HepG2 (cell line): ENCODE measurements around the gene HPCAL1. TPM values are rescaled to one million over a fixed set of nuclear protein-coding genes. Genes with fewer than 3 reads are reported as not detected.

Experiments
- ADNP ChIP-seq: sonication (generic); formaldehyde crosslinking; IDR thresholded peaks from 2 replicates; pipeline ENCODE4 v1.4.0; 2020; ENCODE audit warnings: missing genetic modification reagents
- HIVEP1 ChIP-seq: sonication (generic); formaldehyde crosslinking; IDR thresholded peaks from 2 replicates; pipeline ENCODE4 v1.4.0; 2020; ENCODE audit warnings: mild to moderate bottlenecking, missing genetic modification reagents
- HOXA7 ChIP-seq: sonication (generic); formaldehyde crosslinking; IDR thresholded peaks from 2 replicates; pipeline ENCODE4 v1.8.1; 2022; ENCODE audit warnings: mild to moderate bottlenecking, missing genetic modification reagents, moderate library complexity
- MYNN ChIP-seq: sonication (generic); formaldehyde crosslinking; IDR thresholded peaks from 2 replicates; pipeline ENCODE4 v1.4.0; 2020; ENCODE audit warnings: mild to moderate bottlenecking, low read depth, missing genetic modification reagents
- PHF5A ChIP-seq: IDR thresholded peaks from one replicate; pipeline ENCODE4 v1.6.1; 2018; ENCODE audit warnings: low read depth, missing genetic modification reagents; ENCODE audit not compliant: unreplicated experiment
- ZBTB7A ChIP-seq: sonication (generic); formaldehyde crosslinking; IDR thresholded peaks from 2 replicates; pipeline ENCODE4 v1.8.0; 2022; ENCODE audit warnings: mild to moderate bottlenecking, missing genetic modification reagents
- ZNF251 ChIP-seq: sonication (generic); formaldehyde crosslinking; IDR thresholded peaks from 2 replicates; pipeline ENCODE4 v1.9.0; 2021; ENCODE audit warnings: mild to moderate bottlenecking, missing genetic modification reagents
- polyA plus RNA-seq, 8 experiments: library from polyadenylated mRNA; depleted of rRNA in 3 of 8; stranded (reverse) in 7 of 8; unstranded in 1 of 8; fragments of >200 nt; fragmentation: Illumina TruSeq in 4 of 8; extraction: Trizol in 4 of 8; gene quantifications; 2 replicates each; pipeline versions ENCODE4 v1.2.1 to v1.2.3, GENCODE V29; 2011 to 2016; ENCODE audit warnings: low read depth in 4 of 8, missing spikeins in 1 of 8, mixed read lengths in 1 of 8; ENCODE audit not compliant: insufficient read depth in 1 of 8
- total RNA-seq, 5 experiments: library from RNA; depleted of rRNA; stranded (reverse); fragments of >200 nt; fragmentation: Illumina TruSeq; extraction: Trizol; gene quantifications; 2 replicates each; pipeline ENCODE4 v1.2.3, GENCODE V29; 2016; ENCODE audit warnings: low read depth in 1 of 5
- TF ChIP-seq, protein P1 (sequence below): sonication (generic); formaldehyde crosslinking; IDR thresholded peaks from 2 replicates; pipeline ENCODE4 v1.4.0; 2020; ENCODE audit warnings: missing genetic modification reagents
- TF ChIP-seq, protein P2 (sequence below): sonication (generic); formaldehyde crosslinking; IDR thresholded peaks from 2 replicates; pipeline ENCODE4 v1.4.0; 2020; ENCODE audit warnings: missing genetic modification reagents
- TF ChIP-seq, protein P3 (sequence below): sonication (generic); formaldehyde crosslinking; IDR thresholded peaks from 2 replicates; pipeline ENCODE4 v1.8.0; 2022; ENCODE audit warnings: mild to moderate bottlenecking, missing genetic modification reagents, moderate library complexity
- TF ChIP-seq, protein P4 (sequence below): sonication (generic); formaldehyde crosslinking; IDR thresholded peaks from 2 replicates; pipeline ENCODE4 v1.8.0; 2022; ENCODE audit warnings: missing genetic modification reagents, mild to moderate bottlenecking, inconsistent platforms, borderline replicate concordance
- TF ChIP-seq, protein P5 (sequence below): sonication (generic); formaldehyde crosslinking; IDR thresholded peaks from 2 replicates; pipeline ENCODE4 v1.4.0; 2020; ENCODE audit warnings: low read depth, missing genetic modification reagents

Gene HPCAL1
- total and polyA plus RNA-seq, 2 of the 13 experiments (the other 11 are each of a cell fraction or from before 2014, with no cell fraction given) = 29.5 to 29.9 TPM

DNA sequence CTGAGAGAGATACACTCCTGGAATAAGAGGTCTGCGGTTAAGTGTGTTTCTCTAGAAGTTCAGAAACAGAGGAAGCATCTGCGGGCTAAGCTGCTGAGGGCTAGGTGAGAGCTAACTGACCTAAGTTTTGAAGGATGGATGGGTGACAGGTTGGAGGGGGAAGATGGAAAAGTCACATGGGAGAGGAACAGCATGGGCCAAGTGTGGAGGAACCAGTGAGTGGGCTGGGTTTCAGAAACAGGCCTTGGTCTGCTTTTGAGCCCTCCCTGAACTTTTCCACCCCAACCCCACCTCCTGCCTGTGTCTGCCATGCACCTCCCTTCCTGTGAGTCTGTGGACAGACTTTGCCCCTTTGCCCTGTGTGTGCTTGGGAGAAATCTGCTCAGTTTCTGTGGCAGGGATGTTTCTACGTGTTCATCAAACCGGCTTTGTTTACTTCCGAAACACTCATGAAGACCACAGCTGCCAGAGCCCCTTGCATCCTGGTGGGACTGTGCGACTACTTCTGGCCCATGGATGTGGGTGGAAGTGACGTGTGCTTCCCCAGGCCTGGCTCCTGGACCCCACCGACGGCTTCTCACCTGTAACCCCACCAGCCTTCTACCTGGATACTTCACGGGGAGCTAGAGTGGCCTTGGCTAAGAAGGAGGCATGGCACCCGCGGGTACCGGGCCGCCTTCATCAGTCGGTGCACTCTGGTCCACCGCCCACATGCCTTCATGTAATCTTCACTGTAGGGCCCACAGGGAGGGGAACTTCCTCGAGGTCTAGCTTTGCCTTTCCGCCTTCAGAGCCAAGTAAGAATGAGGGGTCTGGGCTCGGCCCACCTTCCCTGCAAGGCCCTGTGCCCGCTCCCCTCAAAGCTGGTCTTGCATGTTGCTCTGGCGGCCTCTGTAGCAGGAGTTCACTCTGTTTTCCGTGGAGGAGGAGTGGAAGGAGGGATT is 1.4 kb upstream of the HPCAL1 start (continued):
- TF ChIP-seq ZBTB7A (CRISPR knock-in tag) (peak; percentile 82; the same call in 1 of the 2 replicates), HIVEP1 (CRISPR knock-in tag) (peak; percentile 84), ZNF251 (CRISPR knock-in tag) (peak; percentile 75; the same call in 1 of the 2 replicates), MYNN (CRISPR knock-in tag) (0 out of 2 replicates have a peak, but pooled peaks have one; percentile 60), ADNP (0 out of 2 replicates have a peak, but pooled peaks have one; percentile 31), HOXA7 (CRISPR knock-in tag) (no peak), PHF5A (CRISPR knock-in tag) (no peak)
- TF ChIP-seq, protein P1, sequence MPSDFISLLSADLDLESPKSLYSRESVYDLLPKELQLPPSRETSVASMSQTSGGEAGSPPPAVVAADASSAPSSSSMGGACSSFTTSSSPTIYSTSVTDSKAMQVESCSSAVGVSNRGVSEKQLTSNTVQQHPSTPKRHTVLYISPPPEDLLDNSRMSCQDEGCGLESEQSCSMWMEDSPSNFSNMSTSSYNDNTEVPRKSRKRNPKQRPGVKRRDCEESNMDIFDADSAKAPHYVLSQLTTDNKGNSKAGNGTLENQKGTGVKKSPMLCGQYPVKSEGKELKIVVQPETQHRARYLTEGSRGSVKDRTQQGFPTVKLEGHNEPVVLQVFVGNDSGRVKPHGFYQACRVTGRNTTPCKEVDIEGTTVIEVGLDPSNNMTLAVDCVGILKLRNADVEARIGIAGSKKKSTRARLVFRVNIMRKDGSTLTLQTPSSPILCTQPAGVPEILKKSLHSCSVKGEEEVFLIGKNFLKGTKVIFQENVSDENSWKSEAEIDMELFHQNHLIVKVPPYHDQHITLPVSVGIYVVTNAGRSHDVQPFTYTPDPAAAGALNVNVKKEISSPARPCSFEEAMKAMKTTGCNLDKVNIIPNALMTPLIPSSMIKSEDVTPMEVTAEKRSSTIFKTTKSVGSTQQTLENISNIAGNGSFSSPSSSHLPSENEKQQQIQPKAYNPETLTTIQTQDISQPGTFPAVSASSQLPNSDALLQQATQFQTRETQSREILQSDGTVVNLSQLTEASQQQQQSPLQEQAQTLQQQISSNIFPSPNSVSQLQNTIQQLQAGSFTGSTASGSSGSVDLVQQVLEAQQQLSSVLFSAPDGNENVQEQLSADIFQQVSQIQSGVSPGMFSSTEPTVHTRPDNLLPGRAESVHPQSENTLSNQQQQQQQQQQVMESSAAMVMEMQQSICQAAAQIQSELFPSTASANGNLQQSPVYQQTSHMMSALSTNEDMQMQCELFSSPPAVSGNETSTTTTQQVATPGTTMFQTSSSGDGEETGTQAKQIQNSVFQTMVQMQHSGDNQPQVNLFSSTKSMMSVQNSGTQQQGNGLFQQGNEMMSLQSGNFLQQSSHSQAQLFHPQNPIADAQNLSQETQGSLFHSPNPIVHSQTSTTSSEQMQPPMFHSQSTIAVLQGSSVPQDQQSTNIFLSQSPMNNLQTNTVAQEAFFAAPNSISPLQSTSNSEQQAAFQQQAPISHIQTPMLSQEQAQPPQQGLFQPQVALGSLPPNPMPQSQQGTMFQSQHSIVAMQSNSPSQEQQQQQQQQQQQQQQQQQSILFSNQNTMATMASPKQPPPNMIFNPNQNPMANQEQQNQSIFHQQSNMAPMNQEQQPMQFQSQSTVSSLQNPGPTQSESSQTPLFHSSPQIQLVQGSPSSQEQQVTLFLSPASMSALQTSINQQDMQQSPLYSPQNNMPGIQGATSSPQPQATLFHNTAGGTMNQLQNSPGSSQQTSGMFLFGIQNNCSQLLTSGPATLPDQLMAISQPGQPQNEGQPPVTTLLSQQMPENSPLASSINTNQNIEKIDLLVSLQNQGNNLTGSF (CRISPR knock-in tag) = peak; percentile 53
- TF ChIP-seq, protein P2, sequence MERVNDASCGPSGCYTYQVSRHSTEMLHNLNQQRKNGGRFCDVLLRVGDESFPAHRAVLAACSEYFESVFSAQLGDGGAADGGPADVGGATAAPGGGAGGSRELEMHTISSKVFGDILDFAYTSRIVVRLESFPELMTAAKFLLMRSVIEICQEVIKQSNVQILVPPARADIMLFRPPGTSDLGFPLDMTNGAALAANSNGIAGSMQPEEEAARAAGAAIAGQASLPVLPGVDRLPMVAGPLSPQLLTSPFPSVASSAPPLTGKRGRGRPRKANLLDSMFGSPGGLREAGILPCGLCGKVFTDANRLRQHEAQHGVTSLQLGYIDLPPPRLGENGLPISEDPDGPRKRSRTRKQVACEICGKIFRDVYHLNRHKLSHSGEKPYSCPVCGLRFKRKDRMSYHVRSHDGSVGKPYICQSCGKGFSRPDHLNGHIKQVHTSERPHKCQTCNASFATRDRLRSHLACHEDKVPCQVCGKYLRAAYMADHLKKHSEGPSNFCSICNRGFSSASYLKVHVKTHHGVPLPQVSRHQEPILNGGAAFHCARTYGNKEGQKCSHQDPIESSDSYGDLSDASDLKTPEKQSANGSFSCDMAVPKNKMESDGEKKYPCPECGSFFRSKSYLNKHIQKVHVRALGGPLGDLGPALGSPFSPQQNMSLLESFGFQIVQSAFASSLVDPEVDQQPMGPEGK (CRISPR knock-in tag) = peak; percentile 90
- TF ChIP-seq, protein P3, sequence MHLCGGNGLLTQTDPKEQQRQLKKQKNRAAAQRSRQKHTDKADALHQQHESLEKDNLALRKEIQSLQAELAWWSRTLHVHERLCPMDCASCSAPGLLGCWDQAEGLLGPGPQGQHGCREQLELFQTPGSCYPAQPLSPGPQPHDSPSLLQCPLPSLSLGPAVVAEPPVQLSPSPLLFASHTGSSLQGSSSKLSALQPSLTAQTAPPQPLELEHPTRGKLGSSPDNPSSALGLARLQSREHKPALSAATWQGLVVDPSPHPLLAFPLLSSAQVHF (CRISPR knock-in tag) = peak; percentile 56; the same call in 1 of the 2 replicates
- TF ChIP-seq, protein P4, sequence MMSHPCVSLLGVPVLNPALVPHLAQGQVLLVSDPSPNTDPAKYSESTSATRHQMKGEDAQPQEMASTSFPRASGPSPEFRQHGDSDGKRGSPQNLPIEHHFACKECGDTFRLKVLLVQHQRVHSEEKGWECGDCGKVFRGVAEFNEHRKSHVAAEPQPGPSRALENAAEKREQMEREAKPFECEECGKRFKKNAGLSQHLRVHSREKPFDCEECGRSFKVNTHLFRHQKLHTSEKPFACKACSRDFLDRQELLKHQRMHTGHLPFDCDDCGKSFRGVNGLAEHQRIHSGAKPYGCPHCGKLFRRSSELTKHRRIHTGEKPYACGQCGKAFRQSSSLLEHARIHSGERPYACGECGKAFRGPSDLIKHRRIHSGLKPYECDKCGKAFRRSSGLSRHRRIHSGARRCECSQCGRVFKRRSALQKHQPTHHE (CRISPR knock-in tag) = peak; percentile 37; the same call in 1 of the 2 replicates
- TF ChIP-seq, protein P5, sequence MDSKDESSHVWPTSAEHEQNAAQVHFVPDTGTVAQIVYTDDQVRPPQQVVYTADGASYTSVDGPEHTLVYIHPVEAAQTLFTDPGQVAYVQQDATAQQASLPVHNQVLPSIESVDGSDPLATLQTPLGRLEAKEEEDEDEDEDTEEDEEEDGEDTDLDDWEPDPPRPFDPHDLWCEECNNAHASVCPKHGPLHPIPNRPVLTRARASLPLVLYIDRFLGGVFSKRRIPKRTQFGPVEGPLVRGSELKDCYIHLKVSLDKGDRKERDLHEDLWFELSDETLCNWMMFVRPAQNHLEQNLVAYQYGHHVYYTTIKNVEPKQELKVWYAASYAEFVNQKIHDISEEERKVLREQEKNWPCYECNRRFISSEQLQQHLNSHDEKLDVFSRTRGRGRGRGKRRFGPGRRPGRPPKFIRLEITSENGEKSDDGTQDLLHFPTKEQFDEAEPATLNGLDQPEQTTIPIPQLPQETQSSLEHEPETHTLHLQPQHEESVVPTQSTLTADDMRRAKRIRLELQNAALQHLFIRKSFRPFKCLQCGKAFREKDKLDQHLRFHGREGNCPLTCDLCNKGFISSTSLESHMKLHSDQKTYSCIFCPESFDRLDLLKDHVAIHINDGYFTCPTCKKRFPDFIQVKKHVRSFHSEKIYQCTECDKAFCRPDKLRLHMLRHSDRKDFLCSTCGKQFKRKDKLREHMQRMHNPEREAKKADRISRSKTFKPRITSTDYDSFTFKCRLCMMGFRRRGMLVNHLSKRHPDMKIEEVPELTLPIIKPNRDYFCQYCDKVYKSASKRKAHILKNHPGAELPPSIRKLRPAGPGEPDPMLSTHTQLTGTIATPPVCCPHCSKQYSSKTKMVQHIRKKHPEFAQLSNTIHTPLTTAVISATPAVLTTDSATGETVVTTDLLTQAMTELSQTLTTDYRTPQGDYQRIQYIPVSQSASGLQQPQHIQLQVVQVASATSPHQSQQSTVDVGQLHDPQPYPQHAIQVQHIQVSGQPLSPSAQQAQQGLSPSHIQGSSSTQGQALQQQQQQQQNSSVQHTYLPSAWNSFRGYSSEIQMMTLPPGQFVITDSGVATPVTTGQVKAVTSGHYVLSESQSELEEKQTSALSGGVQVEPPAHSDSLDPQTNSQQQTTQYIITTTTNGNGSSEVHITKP (CRISPR knock-in tag) = 0 out of 2 replicates have a peak, but pooled peaks have one; percentile 27
